Ascending aorta (tissue), 2 donors: ENCODE measurements around the gene SLC2A13. TPM values are rescaled to one million over a fixed set of nuclear protein-coding genes. Genes with fewer than 3 reads are reported as not detected.

Experiments used
- DNase-seq, 2 donors: peaks; one replicate each; pipeline ENCODE4 v3.0.0-alpha.2; 2019; ENCODE audit warnings: low spot score in 2 of 2
- H3K27ac ChIP-seq, 2 donors: fragments of 200-600 bp; sonication (generic); one replicate each; pipeline ENCODE4 v1.5.1; 2016 to 2017; ENCODE audit warnings: mild to moderate bottlenecking in 1 of 2
- H3K27me3 ChIP-seq: fragments of 200-600 bp; sonication (generic); one replicate; pipeline ENCODE4 v1.5.1; 2017
- H3K36me3 ChIP-seq, 2 donors: fragments of 200-600 bp; sonication (generic); one replicate each; pipeline ENCODE4 v1.5.1; 2016
- H3K4me1 ChIP-seq, 2 donors: fragments of 200-600 bp; sonication (generic); one replicate each; pipeline ENCODE4 v1.5.1; 2016 to 2017; ENCODE audit warnings: mild to moderate bottlenecking in 1 of 2
- H3K4me3 ChIP-seq, 2 donors: fragments of 200-600 bp; sonication (generic); one replicate each; pipeline ENCODE4 v1.5.1; 2016 to 2017; ENCODE audit warnings: mild to moderate bottlenecking in 1 of 2
- H3K9me3 ChIP-seq, 2 donors: fragments of 200-600 bp; sonication (generic); one replicate each; pipeline ENCODE4 v1.5.1; 2016
- intact Hi-C: fragments of 100-400 bp; cut with DNase I; formaldehyde crosslinking; loops from one replicate; pipeline ENCODE4 v1.15.1; 2023
- total RNA-seq: library from RNA; depleted of rRNA; stranded (reverse); fragments of >200 nt; gene quantifications from one replicate; pipeline ENCODE4 v1.1.0, GENCODE V29; 2016
- TF ChIP-seq, protein P1 (sequence below), 3 experiments: fragments of 200-600 bp in 2 of 3; fragments of 450-650 bp in 1 of 3; sonication (generic) in 2 of 3; IDR thresholded peaks; one replicate each; pipeline ENCODE4 v1.5.1; 2016 to 2019; ENCODE audit warnings: antibody characterized with exemption in 3 of 3, mild to moderate bottlenecking in 1 of 3, moderate library complexity in 1 of 3

Gene SLC2A13
- total RNA-seq, 1 donor from 2014 or later, result 23.5 TPM

DNA sequence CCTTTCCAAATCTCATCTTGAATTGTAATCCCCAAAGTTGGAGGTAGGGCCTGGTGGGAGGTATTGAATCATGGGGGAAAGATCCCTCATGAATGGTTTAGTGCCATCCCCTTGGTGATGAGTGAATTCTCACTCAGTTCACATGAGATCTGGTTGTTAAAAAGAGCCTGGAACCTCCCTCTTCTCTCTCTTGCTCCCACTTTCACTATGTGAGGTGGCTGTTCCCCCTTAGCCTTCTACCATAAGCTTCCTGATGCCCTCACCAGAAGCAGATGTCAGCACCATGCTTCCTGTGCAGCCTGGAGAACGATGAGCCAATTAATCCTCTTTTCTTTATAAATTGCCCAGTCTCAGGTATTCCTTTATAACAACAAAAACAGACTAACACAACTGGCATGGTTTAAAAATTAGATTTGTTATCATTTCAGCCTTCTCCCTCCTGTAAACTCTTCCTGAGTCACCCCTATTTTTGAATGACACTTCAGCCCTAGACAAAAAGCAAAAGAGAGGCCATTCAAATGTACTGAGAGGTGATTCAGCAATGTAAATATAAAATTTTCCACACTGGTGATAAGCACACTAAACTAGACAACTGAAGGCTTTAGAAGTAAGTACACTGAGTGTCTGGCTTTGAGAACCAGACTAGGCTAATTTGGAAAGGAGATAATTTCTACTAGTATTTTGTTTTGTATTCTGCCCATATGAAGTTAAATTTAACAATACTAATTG lies 274.1 kb downstream of the SLC2A13 start:
- Histone ChIP-seq H3K4me1 (no peaks in the 10 kb centered on the region), H3K36me3 (no peaks in the 10 kb centered on the region), H3K4me3 (no peak overlapping the region), H3K9me3 (no peaks in the 10 kb centered on the region), H3K27ac (no peak overlapping the region), H3K27me3 (no peaks in the 10 kb centered on the region)
- TF ChIP-seq, protein P1, sequence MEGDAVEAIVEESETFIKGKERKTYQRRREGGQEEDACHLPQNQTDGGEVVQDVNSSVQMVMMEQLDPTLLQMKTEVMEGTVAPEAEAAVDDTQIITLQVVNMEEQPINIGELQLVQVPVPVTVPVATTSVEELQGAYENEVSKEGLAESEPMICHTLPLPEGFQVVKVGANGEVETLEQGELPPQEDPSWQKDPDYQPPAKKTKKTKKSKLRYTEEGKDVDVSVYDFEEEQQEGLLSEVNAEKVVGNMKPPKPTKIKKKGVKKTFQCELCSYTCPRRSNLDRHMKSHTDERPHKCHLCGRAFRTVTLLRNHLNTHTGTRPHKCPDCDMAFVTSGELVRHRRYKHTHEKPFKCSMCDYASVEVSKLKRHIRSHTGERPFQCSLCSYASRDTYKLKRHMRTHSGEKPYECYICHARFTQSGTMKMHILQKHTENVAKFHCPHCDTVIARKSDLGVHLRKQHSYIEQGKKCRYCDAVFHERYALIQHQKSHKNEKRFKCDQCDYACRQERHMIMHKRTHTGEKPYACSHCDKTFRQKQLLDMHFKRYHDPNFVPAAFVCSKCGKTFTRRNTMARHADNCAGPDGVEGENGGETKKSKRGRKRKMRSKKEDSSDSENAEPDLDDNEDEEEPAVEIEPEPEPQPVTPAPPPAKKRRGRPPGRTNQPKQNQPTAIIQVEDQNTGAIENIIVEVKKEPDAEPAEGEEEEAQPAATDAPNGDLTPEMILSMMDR (IDR thresholded peaks at IDR 0.05), result no peak
- DNase-seq, result no peak
- intact Hi-C loops, result no loop called here

DNA sequence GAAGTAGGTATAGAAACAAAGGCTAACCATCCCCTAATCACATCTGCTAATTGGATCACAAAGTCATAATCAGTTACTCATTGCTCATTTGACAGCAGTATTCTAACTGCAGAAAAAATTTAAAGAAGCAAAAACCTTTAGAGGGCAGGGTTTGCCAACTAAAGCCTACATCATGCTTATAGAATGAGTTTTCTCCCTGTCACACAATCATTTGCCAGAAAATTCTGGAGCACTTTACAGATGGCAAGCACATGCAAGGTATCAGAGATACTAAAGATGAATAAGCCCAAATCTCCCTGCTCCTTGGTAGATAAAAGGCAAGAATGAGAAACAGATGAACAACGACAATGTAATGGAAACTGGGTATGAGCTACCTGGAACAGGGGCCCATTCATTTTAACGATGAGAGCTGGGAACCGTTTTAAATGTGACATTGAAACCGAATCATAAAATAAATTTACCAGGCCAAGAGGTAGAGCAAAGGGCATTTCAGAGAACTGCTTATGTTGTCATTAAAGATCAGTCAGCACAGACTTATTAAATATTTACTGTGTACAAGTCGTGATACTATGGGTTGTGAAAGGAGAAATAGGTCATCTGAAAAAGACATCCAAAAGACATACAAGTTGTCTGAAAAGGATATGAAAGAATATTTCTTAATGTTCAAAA lies 274.9 kb downstream of the SLC2A13 start:
- DNase-seq, result no peak
- H3K4me3 ChIP-seq, result no peak overlapping the region
- TF ChIP-seq, protein P1 (IDR thresholded peaks at IDR 0.05), result no peak
- H3K27ac ChIP-seq, result no peak overlapping the region
- H3K27me3 ChIP-seq, result no peaks in the 10 kb centered on the region
- H3K9me3 ChIP-seq, result no peaks in the 10 kb centered on the region
- H3K4me1 ChIP-seq, result no peaks in the 10 kb centered on the region
- H3K36me3 ChIP-seq, result no peaks in the 10 kb centered on the region
- intact Hi-C loops, result no loop called here

DNA sequence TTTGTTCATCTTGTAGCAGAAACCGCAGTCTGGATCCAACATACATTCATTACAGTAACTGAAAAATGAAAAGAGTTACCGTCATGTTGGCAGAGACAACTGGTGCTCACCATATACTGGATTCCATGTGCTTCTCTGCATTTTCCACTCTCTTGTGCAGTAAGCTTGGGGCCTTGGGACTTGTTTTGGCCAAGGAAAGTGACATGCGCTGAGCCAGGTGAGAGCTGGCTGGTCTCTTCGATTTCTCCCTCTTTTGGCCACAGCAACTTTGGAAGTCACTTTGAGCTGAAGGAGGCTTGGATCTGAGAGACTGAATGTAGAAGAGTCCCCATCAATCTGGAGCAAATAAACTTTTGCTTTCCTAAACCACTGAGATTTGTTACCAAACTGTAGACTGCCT lies 275.7 kb downstream of the SLC2A13 start:
- Histone ChIP-seq H3K9me3 (no peaks in the 10 kb centered on the region), H3K36me3 (no peaks in the 10 kb centered on the region), H3K4me1 (no peaks in the 10 kb centered on the region), H3K27me3 (no peaks in the 10 kb centered on the region), H3K27ac (no peak overlapping the region), H3K4me3 (no peak overlapping the region)
- TF ChIP-seq, protein P1 (IDR thresholded peaks at IDR 0.05), result no peak
- intact Hi-C loops, result no loop called here
- DNase-seq, result no peak

- no peak for DNase-seq
- Histone ChIP-seq H3K36me3 (no peaks in the 10 kb centered on the region), H3K27me3 (no peaks in the 10 kb centered on the region), H3K9me3 (no peaks in the 10 kb centered on the region), H3K4me1 (no peaks in the 10 kb centered on the region), H3K27ac (no peak overlapping the region), H3K4me3 (no peak overlapping the region)
- TF ChIP-seq, protein P1 (IDR thresholded peaks at IDR 0.05), result no peak
- intact Hi-C loops, result no loop called here
Observed at GRCh38 chr12:39824505-39825212, 281.2 kb downstream of the SLC2A13 start.

DNA sequence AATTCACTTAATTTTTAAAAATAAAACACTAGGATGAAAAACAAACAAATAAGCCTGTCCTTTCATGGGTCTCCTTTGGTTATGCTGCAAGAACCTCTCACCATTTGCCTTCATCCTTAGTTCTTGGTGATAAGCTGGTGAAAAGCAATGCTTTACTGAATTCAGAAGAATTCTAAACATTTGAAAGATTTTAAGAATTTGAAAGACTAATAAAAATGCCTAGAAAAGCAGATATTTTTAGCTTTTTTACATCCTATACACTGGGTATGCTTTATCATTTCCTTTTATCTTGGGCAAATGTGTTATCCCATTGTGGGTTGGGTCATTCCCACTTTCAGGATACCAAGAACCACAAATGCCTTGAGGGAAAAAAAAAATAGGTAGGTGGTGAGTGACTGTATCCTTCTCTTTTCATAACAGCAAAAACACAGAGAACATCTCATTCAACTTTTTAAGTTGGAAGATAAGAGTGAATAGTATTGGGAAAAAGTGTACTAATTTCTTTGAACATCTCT lies 289.2 kb downstream of the SLC2A13 start:
- no peak overlapping the region for H3K4me3 ChIP-seq
- TF ChIP-seq, protein P1 (IDR thresholded peaks at IDR 0.05), result no peak
- no peak overlapping the region for H3K27ac ChIP-seq
- no peaks in the 10 kb centered on the region for H3K9me3 ChIP-seq
- H3K4me1 ChIP-seq, result no peaks in the 10 kb centered on the region
- intact Hi-C loops, result no loop called here
- no peak for DNase-seq
- no peaks in the 10 kb centered on the region for H3K36me3 ChIP-seq
- no peaks in the 10 kb centered on the region for H3K27me3 ChIP-seq
